ENCODE data around the gene SLC38A7.

The SLC38A7 gene

GRCh38 chr16:58678269-58678668 lies 6.3 kb downstream of the SLC38A7 start:
- Histone ChIP-seq H3K4me2 (ENCODE audit: low read depth, low read length, poor library complexity, severe bottlenecking) (no peak overlapping the region), H3K79me2 (ENCODE audit: insufficient read depth, low read length) (no peaks in the 10 kb centered on the region), H3K27me3 (ENCODE audit: low read length) (no peaks in the 10 kb centered on the region), H2AFZ (ENCODE audit: low read depth, low read length, severe bottlenecking) (no peak overlapping the region), H3K36me3 (ENCODE audit: low read length) (no peaks in the 10 kb centered on the region), H3K9me3 (ENCODE audit: insufficient read depth, low read length) (no peaks in the 10 kb centered on the region), H3K4me3 (ENCODE audit: insufficient read depth, low read length, poor library complexity, severe bottlenecking) (no peak overlapping the region), H3K9me2 (replicated peaks; ENCODE audit: insufficient read depth, low read length) (no peaks in the 10 kb centered on the region), H3F3A (ENCODE audit: insufficient read depth) (no peaks in the 10 kb centered on the region), H3K9ac (ENCODE audit: low read length) (no peak overlapping the region), H4K20me1 (ENCODE audit: low read depth, low read length) (no peaks in the 10 kb centered on the region), H3K27ac (ENCODE audit: low read depth, low read length) (no peak overlapping the region)
- no peak for TF ChIP-seq CTCF (IDR thresholded peaks at IDR 0.05; ENCODE audit: insufficient read depth, low read length, poor library complexity, severe bottlenecking)
- TF ChIP-seq EZH2phosphoT487 (conservative IDR thresholded peaks at IDR 0.05; ENCODE audit: low read length) = no peak

GRCh38 chr16:58670946-58671583 lies 13.5 kb downstream of the SLC38A7 start:
- Histone ChIP-seq H3K4me2 (ENCODE audit: low read depth, low read length, poor library complexity, severe bottlenecking) (no peak overlapping the region), H3K4me3 (ENCODE audit: insufficient read depth, low read length, poor library complexity, severe bottlenecking) (no peak overlapping the region), H3K9me2 (replicated peaks; ENCODE audit: insufficient read depth, low read length) (no peaks in the 10 kb centered on the region), H2AFZ (ENCODE audit: low read depth, low read length, severe bottlenecking) (no peak overlapping the region), H3K9me3 (ENCODE audit: insufficient read depth, low read length) (no peaks in the 10 kb centered on the region), H3K27me3 (ENCODE audit: low read length) (no peaks in the 10 kb centered on the region), H3K9ac (ENCODE audit: low read length) (no peak overlapping the region), H3K79me2 (ENCODE audit: insufficient read depth, low read length) (no peaks in the 10 kb centered on the region), H3K36me3 (ENCODE audit: low read length) (no peaks in the 10 kb centered on the region), H4K20me1 (ENCODE audit: low read depth, low read length) (no peaks in the 10 kb centered on the region), H3F3A (ENCODE audit: insufficient read depth) (no peaks in the 10 kb centered on the region), H3K27ac (ENCODE audit: low read depth, low read length) (no peak overlapping the region)
- TF ChIP-seq CTCF (IDR thresholded peaks at IDR 0.05; ENCODE audit: insufficient read depth, low read length, poor library complexity, severe bottlenecking) = no peak
- TF ChIP-seq EZH2phosphoT487 (conservative IDR thresholded peaks at IDR 0.05; ENCODE audit: low read length) = no peak

- H3K27ac ChIP-seq (ENCODE audit: low read depth, low read length) = no peak overlapping the region
These were observed 14.4 kb downstream of the SLC38A7 start for GRCh38 chr16:58670177-58670576.

More at GRCh38 chr16:58670177-58670576, 14.4 kb downstream of the SLC38A7 start:
- no peaks in the 10 kb centered on the region for H3K27me3 ChIP-seq (ENCODE audit: low read length)
- no peaks in the 10 kb centered on the region for H3K79me2 ChIP-seq (ENCODE audit: insufficient read depth, low read length)
- H3F3A ChIP-seq (ENCODE audit: insufficient read depth) = no peaks in the 10 kb centered on the region
- no peak overlapping the region for H3K4me2 ChIP-seq (ENCODE audit: low read depth, low read length, poor library complexity, severe bottlenecking)
- no peak overlapping the region for H3K9ac ChIP-seq (ENCODE audit: low read length)
- H3K36me3 ChIP-seq (ENCODE audit: low read length) = no peaks in the 10 kb centered on the region
- H3K9me3 ChIP-seq (ENCODE audit: insufficient read depth, low read length) = no peaks in the 10 kb centered on the region
- TF ChIP-seq CTCF (IDR thresholded peaks at IDR 0.05; ENCODE audit: insufficient read depth, low read length, poor library complexity, severe bottlenecking) = no peak
- TF ChIP-seq EZH2phosphoT487 (conservative IDR thresholded peaks at IDR 0.05; ENCODE audit: low read length) = no peak
- H3K4me3 ChIP-seq (ENCODE audit: insufficient read depth, low read length, poor library complexity, severe bottlenecking) = no peak overlapping the region
- no peak overlapping the region for H2AFZ ChIP-seq (ENCODE audit: low read depth, low read length, severe bottlenecking)
- H3K9me2 ChIP-seq (replicated peaks; ENCODE audit: insufficient read depth, low read length) = no peaks in the 10 kb centered on the region
- H4K20me1 ChIP-seq (ENCODE audit: low read depth, low read length) = no peaks in the 10 kb centered on the region
